Type B pancreatic cell (in vitro differentiated cells): ENCODE results near the gene PLB1. TPM values are rescaled to one million over a fixed set of nuclear protein-coding genes. Genes with fewer than 3 reads are reported as not detected.

Experiments used
- DNase-seq: peaks from one replicate; pipeline ENCODE4 v3.0.0; 2021; ENCODE audit warnings: mixed read lengths; ENCODE audit not compliant: unreplicated experiment; ENCODE audit errors: extremely low spot score
- H3K27ac Mint-ChIP-seq: 2 replicates; pipeline ENCODE4 v1.8.0; 2021; ENCODE audit warnings: mild to moderate bottlenecking, mixed read lengths
- H3K27me3 Mint-ChIP-seq: 2 replicates; pipeline ENCODE4 v1.8.0; 2021; ENCODE audit warnings: mixed read lengths
- H3K36me3 Mint-ChIP-seq: 2 replicates; pipeline ENCODE4 v1.8.0; 2021; ENCODE audit warnings: mixed read lengths
- H3K4me1 Mint-ChIP-seq: one replicate; pipeline ENCODE4 v1.8.0; 2021; ENCODE audit warnings: mixed read lengths; ENCODE audit not compliant: unreplicated experiment
- H3K4me3 Mint-ChIP-seq: 2 replicates; pipeline ENCODE4 v1.8.0; 2021; ENCODE audit warnings: mild to moderate bottlenecking, mixed read lengths
- H3K9me3 Mint-ChIP-seq: 2 replicates; pipeline ENCODE4 v1.8.0; 2021; ENCODE audit warnings: mixed read lengths
- total RNA-seq: library from RNA; stranded (reverse); gene quantifications from 2 replicates; pipeline ENCODE4 v1.2.1, GENCODE V29; 2021; ENCODE audit warnings: low replicate concordance
- TF ChIP-seq, protein P1 (sequence below): fragments of 200-600 bp; sonication (generic); conservative IDR thresholded peaks from 2 replicates; pipeline ENCODE4 v1.5.0; 2021; ENCODE audit warnings: antibody characterized with exemption, mild to moderate bottlenecking

The PLB1 gene
- total RNA-seq, 1 donor from 2014 or later, result 1.9 TPM

DNA sequence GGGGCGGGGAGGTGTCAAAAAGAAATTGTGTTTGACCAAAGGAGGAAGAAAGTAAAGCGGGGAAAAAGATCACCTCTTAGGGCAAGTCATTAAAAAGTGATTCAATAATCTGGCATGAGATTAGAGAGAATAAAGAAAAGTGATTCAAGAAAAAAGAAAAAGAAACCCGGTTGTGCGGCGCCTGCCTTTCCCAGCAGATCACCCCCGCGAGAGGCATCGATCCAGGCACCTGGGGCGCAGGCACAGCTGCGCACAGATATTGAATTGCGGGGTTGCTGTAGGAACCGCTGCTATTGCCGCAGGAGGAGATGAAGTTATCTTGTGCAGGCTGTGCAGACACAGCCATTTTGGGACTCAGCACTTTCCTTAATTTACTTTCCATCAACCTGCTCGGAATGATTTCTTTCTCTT, 71.2 kb downstream of the PLB1 start:
- peaks cover 4% of the 10 kb centered on the region for H3K4me1 Mint-ChIP-seq
- DNase-seq, result no peak
- peaks cover 8% of the 10 kb centered on the region for H3K27me3 Mint-ChIP-seq
- H3K4me3 Mint-ChIP-seq, result peak overlapping the region; percentile 92
- no peaks in the 10 kb centered on the region for H3K9me3 Mint-ChIP-seq
- TF ChIP-seq, protein P1, sequence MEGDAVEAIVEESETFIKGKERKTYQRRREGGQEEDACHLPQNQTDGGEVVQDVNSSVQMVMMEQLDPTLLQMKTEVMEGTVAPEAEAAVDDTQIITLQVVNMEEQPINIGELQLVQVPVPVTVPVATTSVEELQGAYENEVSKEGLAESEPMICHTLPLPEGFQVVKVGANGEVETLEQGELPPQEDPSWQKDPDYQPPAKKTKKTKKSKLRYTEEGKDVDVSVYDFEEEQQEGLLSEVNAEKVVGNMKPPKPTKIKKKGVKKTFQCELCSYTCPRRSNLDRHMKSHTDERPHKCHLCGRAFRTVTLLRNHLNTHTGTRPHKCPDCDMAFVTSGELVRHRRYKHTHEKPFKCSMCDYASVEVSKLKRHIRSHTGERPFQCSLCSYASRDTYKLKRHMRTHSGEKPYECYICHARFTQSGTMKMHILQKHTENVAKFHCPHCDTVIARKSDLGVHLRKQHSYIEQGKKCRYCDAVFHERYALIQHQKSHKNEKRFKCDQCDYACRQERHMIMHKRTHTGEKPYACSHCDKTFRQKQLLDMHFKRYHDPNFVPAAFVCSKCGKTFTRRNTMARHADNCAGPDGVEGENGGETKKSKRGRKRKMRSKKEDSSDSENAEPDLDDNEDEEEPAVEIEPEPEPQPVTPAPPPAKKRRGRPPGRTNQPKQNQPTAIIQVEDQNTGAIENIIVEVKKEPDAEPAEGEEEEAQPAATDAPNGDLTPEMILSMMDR, result peak; percentile 60
- H3K36me3 Mint-ChIP-seq, result peaks cover 4% of the 10 kb centered on the region
- H3K27ac Mint-ChIP-seq, result peak overlapping the region; percentile 79

DNA sequence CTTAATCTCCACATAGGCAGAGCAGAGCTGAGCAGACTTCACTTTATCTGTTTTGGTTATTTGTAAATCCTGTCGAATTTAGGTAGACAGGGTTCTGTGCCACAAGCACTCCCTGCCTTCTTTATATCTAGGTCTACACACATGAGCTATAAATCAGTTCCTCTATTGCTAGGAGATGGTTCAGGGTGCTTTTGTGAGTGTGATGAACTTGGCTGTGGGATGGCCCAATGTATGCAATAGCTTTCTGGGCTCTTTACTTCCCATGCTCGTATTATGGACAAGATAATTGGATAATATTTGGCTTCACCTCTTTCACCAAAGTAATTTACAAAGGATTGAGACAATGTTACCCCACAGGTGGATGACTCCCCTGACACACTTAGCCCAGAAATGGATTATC, 72.2 kb downstream of the PLB1 start:
- no peak for DNase-seq
- no peaks in the 10 kb centered on the region for H3K9me3 Mint-ChIP-seq
- H3K36me3 Mint-ChIP-seq, result peaks cover 4% of the 10 kb centered on the region
- no peak overlapping the region for H3K27ac Mint-ChIP-seq
- H3K27me3 Mint-ChIP-seq, result peaks cover 8% of the 10 kb centered on the region
- H3K4me1 Mint-ChIP-seq, result peaks cover 4% of the 10 kb centered on the region
- TF ChIP-seq, protein P1, result no peak
- peak overlapping the region; percentile 92 for H3K4me3 Mint-ChIP-seq

DNA sequence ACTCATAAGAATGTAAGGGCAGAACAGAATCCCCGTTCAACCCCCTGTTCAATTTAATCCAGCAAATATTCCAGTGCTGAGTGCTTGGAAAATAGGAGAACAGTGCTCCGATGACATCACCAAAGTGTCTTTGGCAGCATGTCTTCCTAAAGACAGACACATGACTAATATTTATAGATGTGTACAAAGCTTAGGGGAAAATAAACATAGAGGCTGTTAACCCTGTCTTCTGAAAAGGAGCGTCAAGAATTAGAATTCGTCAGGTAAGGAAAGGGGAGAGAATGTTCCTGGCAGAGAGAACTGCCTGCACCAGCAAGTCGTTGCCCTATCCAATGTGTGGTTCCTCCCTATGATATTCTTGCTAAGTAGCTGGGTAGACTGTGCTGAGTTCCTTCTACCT, 72.7 kb downstream of the PLB1 start:
- TF ChIP-seq, protein P1, result no peak
- Mint-ChIP-seq H3K4me3 (no peak overlapping the region), H3K27ac (no peak overlapping the region), H3K36me3 (peaks cover 4% of the 10 kb centered on the region), H3K27me3 (peaks cover 8% of the 10 kb centered on the region), H3K9me3 (no peaks in the 10 kb centered on the region), H3K4me1 (peaks cover 4% of the 10 kb centered on the region)
- DNase-seq, result no peak

DNA sequence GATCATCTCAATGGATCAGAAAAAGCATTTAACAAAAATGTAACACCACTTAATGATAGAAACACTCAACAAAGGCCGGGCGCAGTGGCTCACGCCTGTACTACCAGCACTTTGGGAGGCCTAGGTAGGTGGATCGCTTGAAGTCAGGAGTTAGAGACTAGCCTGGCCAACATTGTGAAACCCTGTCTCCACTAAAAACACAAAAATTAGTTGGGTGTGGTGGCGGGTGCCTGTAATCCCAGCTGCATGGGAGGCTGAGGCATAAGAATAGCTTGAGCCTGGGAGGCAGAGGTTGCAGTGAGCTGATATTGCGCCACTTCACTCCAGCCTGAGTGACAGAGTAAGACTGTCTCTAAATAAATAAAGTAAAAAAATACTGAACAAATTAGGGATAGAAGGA, 74.6 kb downstream of the PLB1 start:
- no peak overlapping the region for H3K27ac Mint-ChIP-seq
- peaks cover 4% of the 10 kb centered on the region for H3K4me1 Mint-ChIP-seq
- no peak for DNase-seq
- peaks cover 8% of the 10 kb centered on the region for H3K27me3 Mint-ChIP-seq
- no peak overlapping the region for H3K4me3 Mint-ChIP-seq
- TF ChIP-seq, protein P1, result no peak
- H3K36me3 Mint-ChIP-seq, result peaks cover 4% of the 10 kb centered on the region
- no peaks in the 10 kb centered on the region for H3K9me3 Mint-ChIP-seq

DNA sequence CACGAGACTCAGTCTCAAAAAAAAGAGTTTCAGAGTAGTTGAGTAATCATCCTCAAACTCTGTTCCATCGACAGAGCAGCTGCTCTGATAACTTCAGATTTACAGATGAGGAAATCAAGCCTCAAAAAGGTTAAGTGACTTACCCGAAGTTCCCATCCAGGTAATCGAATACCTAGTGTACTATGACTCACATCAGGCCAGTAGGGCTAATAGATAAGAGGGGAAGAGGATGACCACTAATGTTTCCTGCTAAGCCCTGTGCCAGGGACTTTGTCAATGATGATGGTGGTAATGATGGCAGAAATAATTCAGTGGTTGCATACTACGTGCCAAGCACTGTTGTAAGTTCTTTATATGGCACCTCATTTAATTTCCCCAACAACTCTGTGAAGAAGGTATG, 80.9 kb downstream of the PLB1 start:
- Mint-ChIP-seq H3K36me3 (no peaks in the 10 kb centered on the region), H3K4me3 (no peak overlapping the region), H3K4me1 (no peaks in the 10 kb centered on the region), H3K27me3 (peaks cover 3% of the 10 kb centered on the region), H3K9me3 (no peaks in the 10 kb centered on the region), H3K27ac (no peak overlapping the region)
- DNase-seq, result no peak
- TF ChIP-seq, protein P1, result no peak
